Measurements from ENCODE around the gene DAGLA.

- TF ChIP-seq EP300 (IDR thresholded peaks at IDR 0.05), result no peak
- no peak for TF ChIP-seq CTCF (IDR thresholded peaks at IDR 0.05)
Observed at GRCh38 chr11:61795459-61795858, 115.3 kb downstream of the DAGLA start.

All from gastroesophageal sphincter (tissue), 3 donors.